ENCODE results near the gene CLCNKB. TPM values are rescaled to one million over a fixed set of nuclear protein-coding genes. Genes with fewer than 3 reads are reported as not detected.
"Not testable (repeated sequence)": the region's sequence is repeated elsewhere in the genome, so short reads cannot be mapped to it uniquely, and the experiment has no call there.

Gene CLCNKB
- total RNA-seq, 2 donors from 2014 or later = not detected

DNA sequence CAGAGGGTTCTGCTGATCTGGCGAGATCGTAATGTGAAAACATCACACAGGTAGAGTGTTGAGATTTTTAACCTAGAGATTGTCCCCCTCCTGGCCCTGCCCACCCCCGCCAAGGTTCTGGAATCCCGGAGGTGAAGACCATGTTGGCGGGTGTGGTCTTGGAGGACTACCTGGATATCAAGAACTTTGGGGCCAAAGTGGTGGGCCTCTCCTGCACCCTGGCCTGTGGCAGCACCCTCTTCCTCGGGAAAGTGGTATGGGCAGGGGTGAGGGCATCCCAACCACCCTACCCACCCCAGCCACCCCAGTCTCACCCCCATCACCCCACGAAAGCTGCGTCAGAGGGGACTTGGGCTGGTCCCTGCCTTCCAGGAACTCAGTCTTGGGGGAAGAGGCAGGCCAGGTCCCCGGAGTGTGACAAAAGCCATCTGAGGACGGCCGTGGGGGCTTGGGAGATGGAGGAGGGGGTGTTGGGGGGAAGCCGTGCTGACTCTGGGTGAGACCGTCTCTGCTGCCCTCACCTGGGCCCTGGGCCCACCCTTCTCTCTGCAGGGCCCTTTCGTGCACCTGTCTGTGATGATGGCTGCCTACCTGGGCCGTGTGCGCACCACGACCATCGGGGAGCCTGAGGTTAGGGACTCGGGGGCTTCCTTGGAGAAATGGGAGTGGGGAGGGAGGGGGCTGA lies 4.4 kb downstream of the CLCNKB start:
- H3K36me3 Mint-ChIP-seq = no peaks in the 10 kb centered on the region
- no peaks in the 10 kb centered on the region for H3K9me3 Mint-ChIP-seq
- no peak overlapping the region for H3K27ac Mint-ChIP-seq
- DNase-seq (ENCODE audit: low spot score in 2 of 2) = no peak
- no peak for ATAC-seq

DNA sequence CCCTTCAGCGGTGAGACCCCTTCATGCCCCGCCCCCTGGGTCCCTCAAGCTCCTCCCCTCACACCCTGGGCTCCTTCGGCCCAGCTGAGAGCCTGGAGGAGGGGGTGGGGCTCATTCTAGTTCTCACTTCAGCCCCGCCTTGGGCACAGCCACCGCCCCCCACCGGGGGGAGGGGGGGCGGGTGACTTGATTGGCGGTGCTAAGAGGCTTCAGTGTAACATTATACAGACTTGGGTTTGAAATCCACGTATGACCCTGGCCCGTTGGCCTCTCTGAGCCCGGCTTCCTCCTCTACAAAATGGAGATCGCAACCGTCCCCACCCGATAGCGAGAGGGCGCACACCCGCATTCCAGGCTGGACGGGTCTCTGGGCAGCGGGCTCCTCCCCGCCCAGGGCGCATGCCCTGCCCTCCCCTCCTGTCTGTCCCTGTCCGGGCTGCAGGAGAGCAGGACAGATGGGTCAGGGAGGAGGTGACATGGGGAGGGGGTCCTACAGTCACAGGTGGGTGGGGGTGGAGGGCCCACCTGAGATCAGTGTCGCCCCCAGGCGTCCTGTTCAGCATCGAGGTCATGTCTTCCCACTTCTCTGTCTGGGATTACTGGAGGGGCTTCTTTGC lies 5.1 kb downstream of the CLCNKB start:
- ATAC-seq (peak in 1 of 2 donors; percentile 62), DNase-seq (ENCODE audit: low spot score in 2 of 2) (peak in 1 of 2 donors; percentile 31)

DNA sequence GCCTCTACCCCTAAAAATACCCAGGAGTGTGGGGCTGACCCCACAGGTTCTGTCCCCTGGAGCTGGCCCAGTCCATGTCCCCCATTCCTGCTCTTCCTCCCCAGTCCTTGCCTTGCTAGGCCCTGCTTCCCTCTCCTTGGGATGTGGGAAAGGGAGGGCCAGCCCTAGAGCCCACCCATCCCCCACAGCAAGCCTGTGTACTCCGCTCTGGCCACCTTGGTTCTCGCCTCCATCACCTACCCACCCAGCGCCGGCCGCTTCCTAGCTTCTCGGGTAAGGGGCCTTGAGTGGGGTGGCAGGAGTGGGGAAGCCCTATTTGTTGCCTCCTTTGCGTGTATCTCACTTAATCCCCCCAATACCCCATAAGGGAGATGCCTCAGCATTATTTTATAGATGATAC lies 6.7 kb downstream of the CLCNKB start:
- no peak for ATAC-seq
- DNase-seq (ENCODE audit: low spot score in 2 of 2) = no peak
- Mint-ChIP-seq H3K9me3 (no peaks in the 10 kb centered on the region), H3K27ac (no peak overlapping the region), H3K36me3 (no peaks in the 10 kb centered on the region)

More for the DNA sequence above, 5.1 kb downstream of the CLCNKB start:
- Mint-ChIP-seq H3K27ac (no peak overlapping the region), H3K36me3 (no peaks in the 10 kb centered on the region), H3K9me3 (no peaks in the 10 kb centered on the region)

DNA sequence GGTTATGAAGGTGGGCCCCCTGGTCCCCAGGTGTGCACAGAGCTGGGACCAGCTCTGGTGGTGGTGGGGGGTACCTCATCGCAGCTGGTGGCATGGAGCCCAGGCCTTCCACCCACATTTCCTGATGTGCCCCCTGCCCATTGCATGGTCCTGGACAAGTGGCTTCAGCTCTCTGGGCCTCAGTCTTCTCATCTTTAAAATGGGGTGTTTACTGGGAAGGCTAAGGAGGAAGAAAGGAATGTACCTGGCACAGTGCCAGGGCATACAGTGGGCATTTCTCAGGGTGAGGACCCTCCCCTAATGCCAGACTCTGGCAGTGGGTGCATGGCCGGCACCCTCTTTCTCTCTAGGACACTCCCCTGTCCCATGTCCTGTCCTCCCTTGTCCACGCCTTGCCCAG lies 7.5 kb downstream of the CLCNKB start:
- no peak for DNase-seq (ENCODE audit: low spot score in 2 of 2)
- no peaks in the 10 kb centered on the region for H3K36me3 Mint-ChIP-seq
- H3K27ac Mint-ChIP-seq = no peak overlapping the region
- ATAC-seq = no peak
- H3K9me3 Mint-ChIP-seq = no peaks in the 10 kb centered on the region

DNA sequence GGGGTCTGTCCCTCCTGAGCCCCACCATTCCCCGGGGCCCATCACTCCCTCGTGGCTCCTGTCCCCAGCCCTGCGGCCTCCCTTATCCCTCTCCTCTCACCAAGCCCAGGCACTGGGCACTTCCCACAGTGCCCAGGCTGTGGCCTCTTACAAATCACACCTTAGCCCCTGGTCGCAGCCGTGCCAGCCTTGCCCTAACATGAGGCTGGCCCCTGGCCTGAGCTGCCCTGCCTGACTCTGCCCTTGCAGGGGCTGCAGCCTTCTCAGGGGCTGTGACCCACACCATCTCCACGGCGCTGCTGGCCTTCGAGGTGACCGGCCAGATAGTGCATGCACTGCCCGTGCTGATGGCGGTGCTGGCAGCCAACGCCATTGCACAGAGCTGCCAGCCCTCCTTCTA lies 8.4 kb downstream of the CLCNKB start:
- DNase-seq (ENCODE audit: low spot score in 2 of 2); ATAC-seq; H3K9me3 Mint-ChIP-seq; H3K36me3 Mint-ChIP-seq; H3K27ac Mint-ChIP-seq: not testable (repeated sequence)

DNA sequence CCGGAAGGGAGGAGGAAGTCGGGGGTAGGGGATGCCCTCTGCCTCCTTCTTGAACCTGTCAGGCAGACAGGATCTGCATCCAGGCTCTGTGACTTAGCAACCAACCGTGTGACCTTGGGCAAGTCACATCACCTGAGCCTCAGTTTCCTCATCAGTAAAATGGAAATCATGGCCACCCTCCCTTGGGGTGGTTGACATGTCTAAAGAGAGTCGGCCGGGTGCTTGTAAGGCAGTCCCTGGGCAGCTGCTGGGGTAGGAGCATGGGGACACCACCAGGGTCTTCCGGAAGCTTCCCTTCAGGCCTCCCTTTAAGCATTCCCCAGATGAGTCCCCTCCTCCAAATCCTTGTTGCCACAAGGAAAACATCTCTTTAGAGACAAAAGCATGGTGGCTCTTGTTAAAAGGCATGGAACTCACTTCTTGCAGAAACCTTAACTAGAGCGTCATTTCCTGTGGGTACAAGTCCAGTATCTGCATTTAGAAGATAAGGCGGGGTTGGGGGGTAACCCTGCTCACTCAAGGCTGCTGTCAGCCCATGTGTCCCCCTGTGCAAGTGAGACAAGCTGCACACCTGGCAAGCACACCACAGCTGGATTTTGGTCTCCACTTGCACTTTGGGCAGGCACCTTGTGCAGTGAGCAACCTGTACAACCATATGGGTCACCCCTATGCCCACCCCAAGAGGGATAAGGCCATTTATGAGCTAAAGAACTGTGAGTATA lies 10.4 kb downstream of the CLCNKB start:
- H3K9me3 Mint-ChIP-seq = no peaks in the 10 kb centered on the region
- DNase-seq (ENCODE audit: low spot score in 2 of 2) (no peak), ATAC-seq (no peak)
- no peaks in the 10 kb centered on the region for H3K36me3 Mint-ChIP-seq
- H3K27ac Mint-ChIP-seq = no peak overlapping the region

DNA sequence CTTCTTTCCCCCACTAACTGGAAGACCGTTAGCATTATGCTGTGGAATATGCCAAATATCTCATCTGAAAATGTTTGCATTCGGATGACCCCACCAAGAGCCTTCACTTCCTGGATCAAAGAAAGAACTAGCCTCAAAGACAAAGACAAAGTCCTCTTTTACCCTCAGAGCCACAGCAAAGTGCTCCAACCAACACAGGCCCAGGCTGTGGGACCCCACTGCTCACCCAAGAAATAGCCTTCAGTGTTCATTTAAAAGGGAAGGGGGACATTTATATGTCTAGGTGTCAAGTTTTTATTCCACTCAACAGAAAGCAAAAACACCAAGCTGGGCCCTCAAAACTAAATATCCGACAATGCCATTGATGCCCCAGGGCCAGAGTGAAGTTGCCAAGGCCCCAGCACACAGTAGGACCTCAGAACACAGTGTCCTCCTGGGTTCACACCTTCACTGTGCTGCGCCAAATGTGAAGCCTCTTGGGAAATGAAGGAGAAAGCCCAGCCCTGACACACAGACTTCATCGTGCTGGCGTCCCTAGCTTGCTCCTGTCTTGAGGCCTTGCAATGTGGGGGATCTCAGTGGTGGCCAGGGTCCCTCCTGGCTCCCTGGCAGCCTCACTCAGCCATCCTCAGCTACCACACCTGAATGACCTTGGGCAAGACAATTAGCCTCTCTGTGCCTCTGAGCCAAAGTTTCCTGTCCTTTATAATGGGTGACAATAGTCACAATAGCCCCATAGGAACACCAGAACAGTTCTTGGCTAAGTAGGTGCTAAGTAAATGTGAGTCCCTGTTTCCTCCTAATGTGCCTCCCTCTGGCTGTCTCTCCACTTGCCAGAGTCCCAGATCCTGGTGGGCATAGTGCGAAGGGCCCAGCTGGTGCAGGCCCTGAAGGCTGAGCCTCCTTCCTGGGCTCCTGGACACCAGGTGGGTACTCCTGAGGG lies 11.3 kb downstream of the CLCNKB start:
- Mint-ChIP-seq H3K27ac (no peak overlapping the region), H3K9me3 (no peaks in the 10 kb centered on the region), H3K36me3 (no peaks in the 10 kb centered on the region)
- no peak for DNase-seq (ENCODE audit: low spot score in 2 of 2)
- no peak for ATAC-seq

DNA sequence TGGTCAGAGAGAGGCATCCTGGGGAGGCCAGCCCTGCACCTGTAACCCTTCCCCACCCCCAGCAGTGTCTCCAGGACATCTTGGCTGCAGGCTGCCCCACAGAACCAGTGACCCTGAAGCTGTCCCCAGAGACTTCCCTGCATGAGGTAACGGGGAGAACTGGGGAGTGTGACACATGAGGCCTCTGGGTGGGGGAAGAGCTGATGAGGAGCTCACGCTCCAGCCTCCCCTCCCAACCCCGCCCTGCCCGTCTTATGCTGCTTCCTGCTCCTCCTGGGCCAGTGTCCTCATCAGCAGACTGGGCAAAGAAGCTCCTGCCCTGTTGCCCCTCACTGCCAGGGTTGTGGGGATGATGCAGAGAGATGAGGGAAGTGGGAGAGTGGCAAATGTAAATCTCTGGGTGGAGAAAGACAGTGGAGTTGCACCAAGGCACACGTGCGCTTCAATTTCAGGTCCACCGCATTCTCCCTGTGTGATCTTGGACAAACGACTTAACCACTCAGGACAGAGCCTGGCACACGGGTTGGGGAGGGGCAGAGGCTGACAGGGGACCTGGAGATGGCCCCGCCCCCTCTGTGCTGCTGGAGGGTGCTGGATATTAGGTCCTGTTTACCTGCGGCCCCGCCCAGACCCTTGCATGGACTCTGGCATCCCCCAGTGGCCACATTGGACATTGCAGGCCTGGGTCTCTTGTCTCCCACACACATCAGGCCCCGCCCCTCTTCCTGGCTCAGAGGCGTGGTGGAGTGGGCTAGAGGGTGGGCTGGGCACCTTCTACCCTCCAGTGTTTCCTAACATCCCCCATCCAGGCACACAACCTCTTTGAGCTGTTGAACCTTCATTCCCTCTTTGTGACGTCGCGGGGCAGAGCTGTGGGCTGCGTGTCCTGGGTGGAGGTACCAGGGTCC lies 12.3 kb downstream of the CLCNKB start:
- H3K9me3 Mint-ChIP-seq = no peaks in the 10 kb centered on the region
- DNase-seq (ENCODE audit: low spot score in 2 of 2) (peak; percentile 77 to 96), ATAC-seq (peak; percentile 92 to 97)
- H3K36me3 Mint-ChIP-seq = no peaks in the 10 kb centered on the region
- H3K27ac Mint-ChIP-seq = no peak overlapping the region

DNA sequence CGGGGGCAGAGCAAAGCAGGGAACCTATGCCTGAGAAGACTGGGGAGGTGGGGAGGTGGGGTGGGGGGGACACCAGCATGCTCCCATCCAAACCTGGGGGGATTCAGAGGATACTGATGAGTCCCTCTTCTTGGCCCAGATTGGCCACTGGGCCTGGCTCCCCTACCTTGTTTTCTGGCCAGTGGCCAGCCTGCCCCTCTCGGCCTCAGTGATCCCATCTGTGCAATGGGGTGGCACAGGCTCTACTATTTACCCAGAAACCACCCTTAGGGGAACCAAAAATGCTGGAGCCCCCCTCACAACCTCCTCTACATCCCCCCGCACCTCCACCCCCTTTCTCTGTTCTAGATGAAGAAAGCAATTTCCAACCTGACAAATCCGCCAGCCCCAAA lies 12.9 kb downstream of the CLCNKB start:
- not testable (repeated sequence) for ATAC-seq; H3K9me3 Mint-ChIP-seq; H3K27ac Mint-ChIP-seq; DNase-seq (ENCODE audit: low spot score in 2 of 2); H3K36me3 Mint-ChIP-seq

DNA sequence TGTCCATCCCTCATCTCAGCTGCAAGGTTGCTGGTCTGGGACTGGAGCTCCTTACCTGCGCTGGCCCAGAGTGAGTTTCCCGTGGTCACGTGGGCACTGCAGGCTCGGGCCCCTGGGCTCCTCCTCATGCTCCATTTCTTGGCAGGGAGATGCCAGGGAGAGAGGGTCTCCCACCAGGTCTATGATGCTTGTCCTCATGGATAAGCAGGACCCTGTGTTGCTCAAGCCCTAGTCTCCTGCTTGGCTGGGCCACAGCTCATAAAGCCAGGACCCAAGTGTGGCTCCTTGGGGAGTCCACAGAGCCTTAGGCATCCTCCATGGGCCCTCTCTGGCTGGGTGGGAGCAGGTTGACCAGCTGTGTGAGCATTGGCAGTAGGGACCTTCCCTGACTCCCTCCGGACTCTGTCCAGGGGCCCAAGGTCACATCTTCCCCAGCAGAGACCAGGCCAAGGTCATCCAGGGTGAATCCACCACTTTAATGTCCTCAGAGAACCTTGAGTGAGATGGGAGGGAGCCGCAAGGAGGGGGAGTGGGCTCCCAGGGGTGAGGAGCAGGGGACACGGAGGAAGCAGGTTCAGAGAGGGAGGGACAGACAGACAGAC lies 13.8 kb downstream of the CLCNKB start:
- DNase-seq (ENCODE audit: low spot score in 2 of 2); H3K36me3 Mint-ChIP-seq; H3K9me3 Mint-ChIP-seq; ATAC-seq: not testable (repeated sequence)
- peak overlapping the region in 1 of 2 donors; percentile 20 for H3K27ac Mint-ChIP-seq

DNA sequence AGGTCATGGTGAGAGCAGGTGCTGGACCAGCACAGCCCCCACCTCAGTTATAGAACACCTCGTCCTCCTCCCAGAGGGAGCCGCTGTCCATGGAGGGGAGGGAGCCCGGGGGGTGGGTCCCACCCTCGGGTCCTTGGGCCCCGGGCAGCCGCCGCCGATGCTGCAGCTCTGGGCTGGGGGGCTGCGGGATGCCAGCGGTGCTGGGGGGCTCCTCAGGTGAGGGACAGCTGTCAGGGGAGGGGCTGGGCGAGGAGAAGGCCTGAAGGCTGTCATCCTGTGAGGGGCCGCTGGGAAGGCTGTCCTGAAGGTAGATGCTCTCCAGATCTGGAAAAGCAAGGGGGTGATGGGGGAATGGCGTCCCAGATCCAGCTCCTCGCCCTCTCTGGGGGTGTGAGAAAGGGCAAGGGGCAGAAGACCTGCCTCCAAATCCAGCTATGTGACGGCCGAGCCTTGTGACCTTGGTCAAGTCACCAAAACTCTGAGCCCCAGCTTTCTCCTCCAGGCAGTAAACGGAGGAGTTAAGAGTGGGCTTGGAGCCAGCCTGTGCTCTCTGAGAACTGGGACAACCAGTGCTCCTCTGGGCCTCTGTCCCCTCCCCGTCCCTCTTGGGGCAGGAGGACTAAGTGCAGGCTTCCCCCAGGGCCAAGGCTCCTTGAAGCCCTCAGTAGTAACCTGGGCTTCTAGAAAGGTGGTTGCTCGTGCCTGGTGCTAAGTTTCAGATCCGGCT lies 15.0 kb downstream of the CLCNKB start:
- H3K36me3 Mint-ChIP-seq; DNase-seq (ENCODE audit: low spot score in 2 of 2); H3K27ac Mint-ChIP-seq; H3K9me3 Mint-ChIP-seq; ATAC-seq: not testable (repeated sequence)

DNA sequence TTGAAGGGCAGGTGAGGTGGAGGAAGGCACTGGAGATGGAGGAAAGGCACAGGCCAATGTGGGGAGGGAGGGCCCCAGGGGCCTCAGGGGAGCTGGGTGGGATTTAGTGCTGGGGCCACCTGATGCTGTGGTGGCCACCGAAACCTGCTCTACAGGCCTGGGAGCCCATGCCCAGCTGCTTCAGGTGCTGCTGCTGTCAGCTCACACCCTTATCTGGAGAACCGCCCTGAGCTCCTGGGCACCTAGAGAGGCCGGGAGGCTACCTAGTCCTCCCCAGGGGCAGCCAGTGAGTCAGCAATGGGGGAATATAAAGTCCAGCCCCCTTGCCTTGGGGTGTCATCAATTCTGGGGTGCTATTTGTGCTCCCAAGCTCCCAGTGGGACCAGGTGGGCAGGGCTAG lies 17.7 kb downstream of the CLCNKB start:
- Mint-ChIP-seq H3K9me3 (no peaks in the 10 kb centered on the region), H3K27ac (no peak overlapping the region), H3K36me3 (no peaks in the 10 kb centered on the region)
- DNase-seq (ENCODE audit: low spot score in 2 of 2) = no peak
- ATAC-seq = no peak

DNA sequence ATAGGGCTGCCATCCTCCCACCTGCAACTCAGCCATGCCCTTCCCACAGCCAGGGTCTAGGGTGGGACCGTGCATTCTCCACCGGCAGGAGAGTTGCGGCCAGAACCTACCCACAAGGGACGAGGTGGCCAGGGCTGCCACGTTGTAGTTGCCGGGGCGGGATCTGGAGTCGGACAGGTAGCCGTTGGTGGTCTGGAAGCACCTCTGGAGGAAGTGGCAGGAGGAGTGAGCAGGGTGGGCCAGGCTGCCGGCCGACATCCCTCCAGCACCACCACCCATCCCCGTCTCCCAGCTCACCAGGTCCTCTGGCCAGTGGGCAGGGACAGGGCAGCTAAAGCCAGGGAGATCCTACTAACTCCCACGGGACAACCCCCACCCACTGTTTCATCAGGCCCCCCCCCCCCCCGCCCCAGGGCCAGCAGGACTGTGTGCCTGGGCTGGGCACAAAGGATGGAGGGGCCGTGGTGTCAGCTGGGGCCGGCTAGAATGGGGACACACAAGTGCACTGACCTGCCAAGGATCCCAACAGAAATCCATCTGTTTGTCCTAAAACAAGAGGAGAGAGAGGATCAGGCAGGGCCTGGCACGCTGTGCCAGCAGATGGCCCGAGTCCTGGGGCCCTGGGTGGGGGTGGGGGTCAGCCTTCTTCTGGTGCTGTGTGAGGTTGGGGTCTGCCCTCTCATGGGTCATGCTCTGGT lies 18.6 kb downstream of the CLCNKB start:
- ATAC-seq; H3K36me3 Mint-ChIP-seq; H3K27ac Mint-ChIP-seq; DNase-seq (ENCODE audit: low spot score in 2 of 2); H3K9me3 Mint-ChIP-seq: not testable (repeated sequence)

DNA sequence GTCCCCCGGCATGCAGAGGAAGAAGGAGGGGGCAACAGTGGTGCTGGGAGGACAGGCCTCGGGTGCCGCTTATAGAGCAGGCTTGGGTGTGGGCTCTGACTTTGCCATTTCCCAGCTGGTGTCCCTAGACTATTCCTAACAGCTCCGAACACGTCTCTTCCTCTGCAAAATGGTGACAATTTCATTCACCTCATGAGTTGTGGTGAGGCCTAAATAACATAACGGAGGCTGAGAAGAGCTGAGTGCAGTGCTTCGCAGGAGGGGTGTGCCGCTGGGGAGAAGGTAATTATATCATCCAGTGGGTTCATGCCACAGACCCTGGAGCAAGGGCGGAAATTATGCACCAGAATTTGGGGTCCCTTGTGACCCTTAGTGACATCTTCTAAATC lies 19.1 kb downstream of the CLCNKB start:
- not testable (repeated sequence) for H3K27ac Mint-ChIP-seq; H3K9me3 Mint-ChIP-seq; ATAC-seq; H3K36me3 Mint-ChIP-seq; DNase-seq (ENCODE audit: low spot score in 2 of 2)

Data from activated naive CD4-positive, alpha-beta T cell treated with anti-CD3 and anti-CD28 coated beads, Interleukin-2, amount 50 U/mL, for 72 hours (primary cell).